Activated CD4-positive, alpha-beta T cell treated with anti-CD3 and anti-CD28 coated beads for 36 hours (primary cell): ENCODE data around the gene TSPAN13. TPM values are rescaled to one million over a fixed set of nuclear protein-coding genes. Genes with fewer than 3 reads are reported as not detected.
A peak's percentile ranks its signal among the peaks of the same experiment; 100 is the strongest.

Experiments
- ATAC-seq: fragments of 200-7000 bp; cut with Tn5 transposase; one replicate; pipeline ENCODE4 v1.10.0; 2021; ENCODE audit warnings: mild to moderate bottlenecking, moderate library complexity
- CTCF ChIA-PET: fragments of 350-600 bp; sonication (Branson Sonifier 250); formaldehyde crosslinking; loops from one replicate; lab custom pipeline; 2021; ENCODE audit warnings: antibody characterized with exemption; lab: Charles Lee
- POLR2A ChIA-PET: fragments of 350-600 bp; sonication (Branson Sonifier 250); formaldehyde crosslinking; loops from one replicate; lab custom pipeline; 2021; ENCODE audit warnings: antibody characterized with exemption, inconsistent platforms; lab: Charles Lee
- DNase-seq: peaks from one replicate; pipeline ENCODE4 v3.0.0-alpha.2; 2020
- H3K27ac Mint-ChIP-seq: one replicate; pipeline ENCODE4 v1.8.0; 2021; ENCODE audit warnings: mixed read lengths
- H3K27me3 Mint-ChIP-seq: one replicate; pipeline ENCODE4 v1.8.0; 2021; ENCODE audit warnings: mixed read lengths
- H3K36me3 Mint-ChIP-seq: one replicate; pipeline ENCODE4 v1.8.0; 2021; ENCODE audit warnings: low read depth, mixed read lengths
- H3K4me1 Mint-ChIP-seq: one replicate; pipeline ENCODE4 v1.8.0; 2021; ENCODE audit warnings: mixed read lengths
- H3K4me3 Mint-ChIP-seq: one replicate; pipeline ENCODE4 v1.8.0; 2021; ENCODE audit warnings: mild to moderate bottlenecking, moderate library complexity, mixed read lengths
- H3K9me3 Mint-ChIP-seq: one replicate; pipeline ENCODE4 v1.8.0; 2021; ENCODE audit warnings: low read depth, mixed read lengths
- intact Hi-C, 2 experiments: fragments of 100-400 bp; cut with DNase I in 1 of 2; cut with micrococcal nuclease in 1 of 2; formaldehyde crosslinking; loops; one replicate each; pipeline versions ENCODE4 v1.14.2 to v1.15.1; 2022 to 2024; cut with DNase I, micrococcal nuclease
- total RNA-seq, 2 experiments: library from RNA; stranded (reverse); gene quantifications; one replicate each; pipeline ENCODE4 v1.2.3, GENCODE V29; 2021

Gene TSPAN13
- total RNA-seq, 2 experiments from 2014 or later, result 0.47 to 0.64 TPM

DNA sequence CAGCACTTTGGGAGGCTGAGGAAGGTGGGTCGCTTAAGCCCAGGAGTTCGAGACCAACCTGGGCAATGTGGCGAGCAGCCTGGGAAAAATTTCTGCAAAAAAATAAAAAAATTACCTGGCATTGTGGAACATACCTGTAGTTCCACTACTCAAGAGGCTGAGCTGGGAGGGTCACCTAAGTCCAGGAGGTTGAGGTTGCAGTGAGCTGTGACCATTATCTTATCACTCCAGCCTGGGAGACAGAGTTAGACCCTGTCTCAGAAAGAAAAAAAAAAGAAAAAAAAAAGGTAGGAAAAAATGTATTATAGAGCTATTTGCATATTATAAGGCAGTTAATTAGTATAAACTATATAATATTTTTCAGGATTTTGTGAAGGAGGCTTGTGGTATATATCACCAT, 11.0 kb upstream of the TSPAN13 start:
- ChIA-PET CTCF (no interaction called here), POLR2A (interaction anchor here (0.6 kb wide), 1 partner anchor 99 kb away, joined by 3 read pairs; no protein-coding TSS in a partner anchor)
- Mint-ChIP-seq H3K4me3 (no peak overlapping the region), H3K27me3 (peaks cover 2% of the 10 kb centered on the region), H3K4me1 (peaks cover 3% of the 10 kb centered on the region), H3K36me3 (no peaks in the 10 kb centered on the region), H3K27ac (no peak overlapping the region), H3K9me3 (no peaks in the 10 kb centered on the region)
- ATAC-seq, result no peak
- DNase-seq, result no peak
- intact Hi-C loops, result no loop called here

GRCh38 chr7:16743236-16743635, 10.3 kb upstream of the TSPAN13 start:
- ATAC-seq, result no peak
- ChIA-PET CTCF (no interaction called here), POLR2A (interaction anchor here (0.6 kb wide), 2 partner anchors 99 to 461 kb away, joined by 3 read pairs; no protein-coding TSS in a partner anchor)
- no peak overlapping the region for H3K4me3 Mint-ChIP-seq
- intact Hi-C loops, result no loop called here
- no peaks in the 10 kb centered on the region for H3K9me3 Mint-ChIP-seq
- DNase-seq, result no peak
- no peaks in the 10 kb centered on the region for H3K27me3 Mint-ChIP-seq
- peaks cover 3% of the 10 kb centered on the region for H3K4me1 Mint-ChIP-seq
- H3K36me3 Mint-ChIP-seq, result no peaks in the 10 kb centered on the region
- no peak overlapping the region for H3K27ac Mint-ChIP-seq

- Mint-ChIP-seq H3K27me3 (no peaks in the 10 kb centered on the region), H3K4me3 (no peak overlapping the region), H3K9me3 (no peaks in the 10 kb centered on the region), H3K27ac (no peak overlapping the region), H3K36me3 (no peaks in the 10 kb centered on the region), H3K4me1 (peaks cover 3% of the 10 kb centered on the region)
- CTCF ChIA-PET, result interaction anchor here (1.2 kb wide), 1 partner anchor 180 kb away, joined by 3 read pairs; no protein-coding TSS in a partner anchor
- DNase-seq (no peak), ATAC-seq (no peak)
- POLR2A ChIA-PET, result no interaction called here
- intact Hi-C loops, result no loop called here
These were observed 8.9 kb upstream of the TSPAN13 start for GRCh38 chr7:16744518-16745250.

GRCh38 chr7:16745645-16746044, 7.9 kb upstream of the TSPAN13 start:
- ChIA-PET CTCF (interaction anchor here (1.2 kb wide), 1 partner anchor 181 kb away, joined by 3 read pairs; no protein-coding TSS in a partner anchor), POLR2A (no interaction called here)
- Mint-ChIP-seq H3K4me3 (no peak overlapping the region), H3K27ac (no peak overlapping the region), H3K36me3 (no peaks in the 10 kb centered on the region), H3K9me3 (no peaks in the 10 kb centered on the region), H3K4me1 (no peaks in the 10 kb centered on the region), H3K27me3 (no peaks in the 10 kb centered on the region)
- ATAC-seq, result no peak
- no peak for DNase-seq
- intact Hi-C loops, result no loop called here

GRCh38 chr7:16747102-16747501, 6.5 kb upstream of the TSPAN13 start:
- no peaks in the 10 kb centered on the region for H3K36me3 Mint-ChIP-seq
- H3K27ac Mint-ChIP-seq, result no peak overlapping the region
- no peak for DNase-seq
- peaks cover 5% of the 10 kb centered on the region for H3K27me3 Mint-ChIP-seq
- ChIA-PET POLR2A (no interaction called here), CTCF (no interaction called here)
- H3K9me3 Mint-ChIP-seq, result no peaks in the 10 kb centered on the region
- no peaks in the 10 kb centered on the region for H3K4me1 Mint-ChIP-seq
- no peak for ATAC-seq
- no peak overlapping the region for H3K4me3 Mint-ChIP-seq
- intact Hi-C loops, result no loop called here

DNA sequence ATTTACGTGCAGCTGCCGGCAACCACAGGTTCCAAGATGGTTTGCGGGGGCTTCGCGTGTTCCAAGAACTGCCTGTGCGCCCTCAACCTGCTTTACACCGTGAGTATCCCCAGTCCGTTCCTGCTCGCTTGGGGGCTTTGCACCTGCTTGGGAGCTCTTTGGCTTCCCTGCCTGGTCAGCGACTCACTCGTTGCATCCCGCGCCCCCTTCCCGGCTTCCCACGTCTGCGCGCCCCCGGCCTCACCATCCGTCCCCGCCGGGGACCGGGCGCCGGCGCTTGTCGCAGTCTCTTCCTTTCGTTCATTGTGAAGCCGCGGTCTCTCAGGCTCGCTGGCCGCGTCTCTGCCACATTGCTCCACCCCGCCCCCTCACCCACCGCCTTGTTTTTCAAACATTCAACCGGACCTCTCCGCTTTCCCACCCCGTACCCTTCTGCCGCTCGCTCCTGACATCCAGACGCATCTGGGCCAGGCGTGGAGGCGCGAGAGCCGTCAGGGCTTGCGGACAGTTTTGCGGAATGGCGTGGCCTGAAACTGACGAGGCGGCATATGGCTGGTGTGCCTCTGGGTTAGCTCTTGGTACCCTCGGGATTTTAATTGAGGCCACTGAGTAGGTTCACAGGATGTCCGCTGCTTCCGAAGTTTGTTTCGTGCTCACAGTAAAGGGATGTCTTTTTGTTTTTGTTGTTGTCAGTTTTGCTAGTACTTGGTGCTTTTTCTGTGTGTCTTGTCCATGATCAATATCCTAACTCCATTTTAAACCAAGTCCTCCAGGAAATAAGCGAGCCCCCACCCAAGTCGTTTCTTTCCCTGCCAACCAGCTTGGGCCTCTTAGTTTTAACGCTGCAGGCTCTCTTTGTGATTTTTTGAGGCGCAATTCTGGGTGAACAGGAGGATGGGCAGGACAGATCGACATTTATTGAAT, 639 bp downstream of the TSPAN13 start:
- H3K4me3 Mint-ChIP-seq, result peak overlapping the region; percentile 71
- H3K27me3 Mint-ChIP-seq, result peaks cover 27% of the 10 kb centered on the region
- intact Hi-C loops, result loop anchor here in 1 of 2 experiments (1.0 to 2.0 kb wide), 2 partner anchors 41 to 109 kb away; partner anchors contain the start of gene ANKMY2
- no peak for ATAC-seq
- ChIA-PET POLR2A (interaction anchor here (0.6 kb wide), 1 partner anchor 649 kb away, joined by 3 read pairs; no protein-coding TSS in a partner anchor), CTCF (no interaction called here)
- peaks cover 12% of the 10 kb centered on the region for H3K4me1 Mint-ChIP-seq
- H3K27ac Mint-ChIP-seq, result no peak overlapping the region
- no peaks in the 10 kb centered on the region for H3K36me3 Mint-ChIP-seq
- peak; percentile 35 for DNase-seq
- H3K9me3 Mint-ChIP-seq, result no peaks in the 10 kb centered on the region

- no peak for ATAC-seq
- intact Hi-C loops, result loop anchor here in 1 of 2 experiments (5.0 kb wide), 1 partner anchor 333 kb away; the partner anchor contains the start of gene CRPPA
- Mint-ChIP-seq H3K27me3 (peaks cover 27% of the 10 kb centered on the region), H3K9me3 (no peaks in the 10 kb centered on the region), H3K27ac (no peak overlapping the region), H3K4me1 (peaks cover 12% of the 10 kb centered on the region), H3K4me3 (peak overlapping the region; percentile 71), H3K36me3 (no peaks in the 10 kb centered on the region)
- ChIA-PET POLR2A (interaction anchor here (0.6 kb wide), 1 partner anchor 648 kb away, joined by 3 read pairs; no protein-coding TSS in a partner anchor), CTCF (no interaction called here)
- DNase-seq, result no peak
These were observed 1.3 kb downstream of the TSPAN13 start for GRCh38 chr7:16754856-16755317.

DNA sequence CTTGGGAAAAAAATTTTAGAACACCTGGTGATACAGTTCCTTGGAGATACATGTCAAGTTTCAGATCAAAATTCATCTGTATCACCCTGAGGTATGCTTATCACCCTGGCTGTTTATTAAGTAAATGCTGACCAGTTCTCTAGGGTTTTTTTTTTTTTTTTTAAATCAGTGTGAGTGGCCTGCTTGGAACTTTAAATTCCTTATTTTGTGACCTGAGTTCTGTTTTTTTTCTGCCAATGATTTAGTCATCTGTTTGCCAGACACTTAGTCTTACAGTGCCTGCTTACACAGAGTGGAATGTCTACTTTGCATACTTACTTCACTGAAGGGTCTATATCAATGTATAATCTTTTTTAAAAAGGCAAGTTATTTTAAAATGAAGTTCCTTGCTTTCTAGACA, 1.8 kb downstream of the TSPAN13 start:
- ATAC-seq (no peak), DNase-seq (no peak)
- ChIA-PET CTCF (no interaction called here), POLR2A (no interaction called here)
- Mint-ChIP-seq H3K4me3 (peak overlapping the region; percentile 71), H3K27me3 (peaks cover 29% of the 10 kb centered on the region), H3K36me3 (no peaks in the 10 kb centered on the region), H3K27ac (no peak overlapping the region), H3K4me1 (peaks cover 12% of the 10 kb centered on the region), H3K9me3 (no peaks in the 10 kb centered on the region)
- intact Hi-C loops, result loop anchor here in 1 of 2 experiments (5.0 kb wide), 1 partner anchor 333 kb away; the partner anchor contains the start of gene CRPPA

DNA sequence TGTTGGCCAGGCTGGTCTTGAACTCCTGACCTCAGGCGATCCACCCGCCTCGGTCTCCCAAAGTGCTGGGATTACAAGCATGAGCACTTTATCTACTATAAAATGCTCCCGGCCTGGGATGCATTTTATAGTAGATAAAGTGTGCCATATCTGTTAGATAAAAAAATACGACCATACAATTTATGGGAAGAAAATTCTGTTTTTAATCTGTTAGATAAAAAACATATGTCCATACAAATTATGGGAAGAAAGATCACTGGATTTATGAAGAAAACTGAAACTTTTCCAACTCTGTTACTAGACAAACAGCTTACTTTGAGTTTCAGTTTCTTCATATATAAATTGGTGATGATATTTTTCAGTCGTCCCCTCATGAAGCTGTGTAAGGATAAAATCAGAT, 4.5 kb downstream of the TSPAN13 start:
- ATAC-seq, result no peak
- Mint-ChIP-seq H3K4me1 (peaks cover 11% of the 10 kb centered on the region), H3K9me3 (no peaks in the 10 kb centered on the region), H3K4me3 (no peak overlapping the region), H3K27ac (no peak overlapping the region), H3K36me3 (no peaks in the 10 kb centered on the region), H3K27me3 (peaks cover 25% of the 10 kb centered on the region)
- ChIA-PET CTCF (no interaction called here), POLR2A (no interaction called here)
- DNase-seq, result no peak
- intact Hi-C loops, result loop anchor here in 1 of 2 experiments (5.0 kb wide), 1 partner anchor 336 kb away; the partner anchor contains the start of gene CRPPA

DNA sequence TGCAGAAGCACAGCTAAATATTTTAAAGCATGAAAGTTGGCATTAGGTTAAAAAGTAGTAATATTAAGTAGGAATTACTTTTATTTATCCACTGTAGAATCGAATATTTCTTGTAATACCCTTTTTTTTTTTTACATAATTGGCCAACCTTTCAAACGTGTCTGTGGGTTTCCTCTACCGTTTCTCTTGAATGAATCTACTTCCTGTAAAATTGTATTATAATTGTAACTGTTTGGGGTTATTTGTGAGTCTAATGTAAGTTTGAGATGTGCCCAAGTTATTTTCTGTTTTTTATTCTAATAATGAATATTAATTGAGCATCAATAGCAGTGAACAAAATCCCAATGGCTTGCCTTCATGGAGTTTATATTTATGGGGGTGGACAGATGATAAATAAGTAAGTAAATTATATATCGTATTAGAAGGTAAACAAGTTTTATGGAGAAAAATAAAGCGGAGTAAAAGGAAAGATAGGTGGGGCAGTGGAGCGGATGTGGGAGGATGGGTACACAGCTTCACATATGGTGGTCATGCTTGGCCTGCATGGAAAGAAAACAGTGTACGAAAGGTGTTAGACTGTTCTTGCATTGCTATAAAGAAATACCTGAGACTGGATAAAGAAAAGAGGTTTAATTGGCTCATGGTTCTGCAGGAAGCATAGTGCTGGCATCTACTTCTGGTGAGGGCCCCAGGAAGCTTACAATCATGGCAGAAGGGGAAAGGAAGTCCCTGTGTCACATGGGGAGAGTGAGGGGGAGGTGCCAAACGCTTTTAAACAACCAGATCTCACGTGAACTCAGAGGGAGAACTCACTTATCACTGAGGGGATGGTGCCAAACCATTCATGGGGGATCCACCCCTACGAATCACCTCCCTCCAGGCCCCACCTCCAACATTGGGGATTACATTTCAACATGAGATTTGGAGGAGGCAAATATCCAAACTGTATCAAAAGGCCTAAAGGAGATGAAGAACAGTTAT, 5.4 kb downstream of the TSPAN13 start:
- intact Hi-C loops, result loop anchor here in 1 of 2 experiments (5.0 kb wide), 1 partner anchor 337 kb away; the partner anchor contains the start of gene CRPPA
- CTCF ChIA-PET, result no interaction called here
- ATAC-seq (no peak), DNase-seq (no peak)
- Mint-ChIP-seq H3K4me1 (peaks cover 8% of the 10 kb centered on the region), H3K27ac (no peak overlapping the region), H3K36me3 (no peaks in the 10 kb centered on the region), H3K9me3 (no peaks in the 10 kb centered on the region), H3K27me3 (peaks cover 22% of the 10 kb centered on the region), H3K4me3 (no peak overlapping the region)
- POLR2A ChIA-PET, result no interaction called here
